ENCODE measurements around the gene SLC39A2. TPM values are rescaled to one million over a fixed set of nuclear protein-coding genes. Genes with fewer than 3 reads are reported as not detected.
"Not testable (repeated sequence)": the region's sequence is repeated elsewhere in the genome, so short reads cannot be mapped to it uniquely, and the experiment has no call there.

SLC39A2 gene, protein sequence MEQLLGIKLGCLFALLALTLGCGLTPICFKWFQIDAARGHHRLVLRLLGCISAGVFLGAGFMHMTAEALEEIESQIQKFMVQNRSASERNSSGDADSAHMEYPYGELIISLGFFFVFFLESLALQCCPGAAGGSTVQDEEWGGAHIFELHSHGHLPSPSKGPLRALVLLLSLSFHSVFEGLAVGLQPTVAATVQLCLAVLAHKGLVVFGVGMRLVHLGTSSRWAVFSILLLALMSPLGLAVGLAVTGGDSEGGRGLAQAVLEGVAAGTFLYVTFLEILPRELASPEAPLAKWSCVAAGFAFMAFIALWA
- total RNA-seq = not detected
- 0.16 TPM for total RNA-seq (2013)

GRCh38 chr14:20998674-20999366, at the start of gene SLC39A2:
SLC39A2 (plus strand) TSS chr14:20999293; CDS start chr14:20999447, 154 bp downstream.
- Mint-ChIP-seq H3K27ac (no peak within 1 kb of the TSS), H3K4me1 (peaks cover 0 to 6% of the 10 kb centered on the region in 2 donors), H3K9me3 (no peaks in the 10 kb centered on the region), H3K36me3 (peaks cover 19% of the 10 kb centered on the region), H3K27me3 (ENCODE audit: low read depth in 2 of 2) (no peaks in the 10 kb centered on the region), H3K4me3 (no peak within 1 kb of the TSS)
- peaks cover 35% of the 10 kb centered on the region for H3K36me3 ChIP-seq (ENCODE audit: control insufficient read depth, insufficient read depth, low read length)
- no peak for ATAC-seq
- H3K27me3 ChIP-seq (ENCODE audit: control insufficient read depth, insufficient read depth, low read length) = no peaks in the 10 kb centered on the region
- DNase-seq = no peak
- no peaks in the 10 kb centered on the region for H3K9me3 ChIP-seq (ENCODE audit: control insufficient read depth, insufficient read depth, low read length)
- intact Hi-C loops (cut with micrococcal nuclease) = no loop called here
- H3K4me3 ChIP-seq (ENCODE audit: low read length) = no peak within 1 kb of the TSS
- no peaks in the 10 kb centered on the region for H3K4me1 ChIP-seq (ENCODE audit: control insufficient read depth, insufficient read depth, low read length)
- TF ChIP-seq, protein P1, sequence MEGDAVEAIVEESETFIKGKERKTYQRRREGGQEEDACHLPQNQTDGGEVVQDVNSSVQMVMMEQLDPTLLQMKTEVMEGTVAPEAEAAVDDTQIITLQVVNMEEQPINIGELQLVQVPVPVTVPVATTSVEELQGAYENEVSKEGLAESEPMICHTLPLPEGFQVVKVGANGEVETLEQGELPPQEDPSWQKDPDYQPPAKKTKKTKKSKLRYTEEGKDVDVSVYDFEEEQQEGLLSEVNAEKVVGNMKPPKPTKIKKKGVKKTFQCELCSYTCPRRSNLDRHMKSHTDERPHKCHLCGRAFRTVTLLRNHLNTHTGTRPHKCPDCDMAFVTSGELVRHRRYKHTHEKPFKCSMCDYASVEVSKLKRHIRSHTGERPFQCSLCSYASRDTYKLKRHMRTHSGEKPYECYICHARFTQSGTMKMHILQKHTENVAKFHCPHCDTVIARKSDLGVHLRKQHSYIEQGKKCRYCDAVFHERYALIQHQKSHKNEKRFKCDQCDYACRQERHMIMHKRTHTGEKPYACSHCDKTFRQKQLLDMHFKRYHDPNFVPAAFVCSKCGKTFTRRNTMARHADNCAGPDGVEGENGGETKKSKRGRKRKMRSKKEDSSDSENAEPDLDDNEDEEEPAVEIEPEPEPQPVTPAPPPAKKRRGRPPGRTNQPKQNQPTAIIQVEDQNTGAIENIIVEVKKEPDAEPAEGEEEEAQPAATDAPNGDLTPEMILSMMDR (IDR thresholded peaks at IDR 0.05) = no peak
- no peak within 1 kb of the TSS for H3K27ac ChIP-seq (ENCODE audit: low read length)
- 87% methylated on average over 5 of the region's 6 CpGs for WGBS (ENCODE audit: insufficient coverage)

GRCh38 chr14:20954736-20955537, 44.2 kb upstream of the SLC39A2 start, which contains the start of gene RNASE2:
RNASE2 (plus strand) TSS chr14:20955487; CDS start chr14:20955772, 285 bp downstream.
- not testable (repeated sequence) for H3K27ac Mint-ChIP-seq, DNase-seq

GRCh38 chr14:20955538-20955873, 43.6 kb upstream of the SLC39A2 start:
- H3K4me3 Mint-ChIP-seq; H3K4me3 ChIP-seq (ENCODE audit: low read length); intact Hi-C loops (cut with micrococcal nuclease); H3K36me3 ChIP-seq (ENCODE audit: control insufficient read depth, insufficient read depth, low read length); DNase-seq; H3K9me3 ChIP-seq (ENCODE audit: control insufficient read depth, insufficient read depth, low read length); H3K9me3 Mint-ChIP-seq; H3K27ac ChIP-seq (ENCODE audit: low read length); H3K27ac Mint-ChIP-seq; H3K4me1 Mint-ChIP-seq; H3K4me1 ChIP-seq (ENCODE audit: control insufficient read depth, insufficient read depth, low read length); H3K36me3 Mint-ChIP-seq; H3K27me3 ChIP-seq (ENCODE audit: control insufficient read depth, insufficient read depth, low read length): not testable (repeated sequence)
- peaks cover 30 to 32% of the 10 kb centered on the region in 2 donors for H3K27me3 Mint-ChIP-seq (ENCODE audit: low read depth in 2 of 2)
- ATAC-seq = peak in 1 of 3 donors; percentile 67
- 18% methylated on average over 5 of the region's 5 CpGs for WGBS (ENCODE audit: insufficient coverage)

More at GRCh38 chr14:20954736-20955537, 44.2 kb upstream of the SLC39A2 start, which contains the start of gene RNASE2:
- H3K4me3 Mint-ChIP-seq; H3K27ac ChIP-seq (ENCODE audit: low read length); H3K9me3 Mint-ChIP-seq; H3K27me3 ChIP-seq (ENCODE audit: control insufficient read depth, insufficient read depth, low read length); intact Hi-C loops (cut with micrococcal nuclease); H3K4me1 ChIP-seq (ENCODE audit: control insufficient read depth, insufficient read depth, low read length); H3K36me3 ChIP-seq (ENCODE audit: control insufficient read depth, insufficient read depth, low read length); H3K36me3 Mint-ChIP-seq; H3K4me3 ChIP-seq (ENCODE audit: low read length); H3K4me1 Mint-ChIP-seq; H3K9me3 ChIP-seq (ENCODE audit: control insufficient read depth, insufficient read depth, low read length): not testable (repeated sequence)
- WGBS (ENCODE audit: insufficient coverage) = 74% methylated on average over 3 of the region's 4 CpGs
- peak in 1 of 3 donors; percentile 59 for ATAC-seq
- peaks cover 30 to 33% of the 10 kb centered on the region in 2 donors for H3K27me3 Mint-ChIP-seq (ENCODE audit: low read depth in 2 of 2)

DNA sequence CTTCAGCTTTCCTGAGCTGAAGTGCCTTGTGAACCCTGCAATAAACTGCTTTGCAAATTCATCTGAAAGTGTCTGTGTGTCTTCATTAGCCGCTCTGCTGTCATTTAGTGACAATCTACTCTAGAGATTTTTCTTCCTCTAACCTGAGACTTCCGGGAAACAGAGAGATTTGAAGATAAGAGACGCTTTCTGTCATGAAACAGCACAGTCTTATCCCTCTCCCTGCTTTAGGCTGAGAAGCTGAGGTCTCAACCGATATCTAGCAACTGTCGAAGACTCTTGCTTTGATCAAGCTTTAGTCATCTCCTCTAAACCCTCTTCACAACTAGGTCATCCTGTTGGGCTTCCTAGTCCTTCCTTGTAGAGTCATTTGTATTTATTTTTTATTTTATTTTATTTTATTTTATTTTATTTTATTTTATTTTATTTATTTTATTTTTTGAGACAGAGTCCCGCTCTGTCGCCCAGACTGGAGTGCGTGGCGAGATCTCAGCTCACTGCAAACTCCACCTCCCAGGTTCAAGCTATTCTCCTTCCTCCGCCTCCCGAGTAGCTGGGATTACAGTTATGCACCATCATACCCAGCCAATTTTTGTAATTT, 42.6 kb upstream of the SLC39A2 start:
- H3K27ac Mint-ChIP-seq = no peak overlapping the region
- no peak for ATAC-seq
- peak in 1 of 2 donors; percentile 18 for DNase-seq
- 83% methylated on average over 11 of the region's 11 CpGs for WGBS (ENCODE audit: insufficient coverage)
- Histone ChIP-seq H3K4me3 (ENCODE audit: low read length) (no peak overlapping the region), H3K27ac (ENCODE audit: low read length) (no peak overlapping the region), H3K4me1 (ENCODE audit: control insufficient read depth, insufficient read depth, low read length) (no peaks in the 10 kb centered on the region), H3K36me3 (ENCODE audit: control insufficient read depth, insufficient read depth, low read length) (no peaks in the 10 kb centered on the region), H3K9me3 (ENCODE audit: control insufficient read depth, insufficient read depth, low read length) (no peaks in the 10 kb centered on the region), H3K27me3 (ENCODE audit: control insufficient read depth, insufficient read depth, low read length) (no peaks in the 10 kb centered on the region)
- no peaks in the 10 kb centered on the region for H3K9me3 Mint-ChIP-seq
- H3K27me3 Mint-ChIP-seq (ENCODE audit: low read depth in 2 of 2) = peaks cover 31 to 32% of the 10 kb centered on the region in 2 donors
- H3K4me1 Mint-ChIP-seq = peaks cover 9 to 13% of the 10 kb centered on the region in 2 donors
- no peaks in the 10 kb centered on the region for H3K36me3 Mint-ChIP-seq
- TF ChIP-seq, protein P1 (IDR thresholded peaks at IDR 0.05) = no peak
- H3K4me3 Mint-ChIP-seq = no peak overlapping the region
- intact Hi-C loops (cut with micrococcal nuclease) = no loop called here

- H3K9me3 Mint-ChIP-seq; H3K27me3 ChIP-seq (ENCODE audit: control insufficient read depth, insufficient read depth, low read length); H3K36me3 ChIP-seq (ENCODE audit: control insufficient read depth, insufficient read depth, low read length); H3K4me1 ChIP-seq (ENCODE audit: control insufficient read depth, insufficient read depth, low read length); intact Hi-C loops (cut with micrococcal nuclease); H3K27ac Mint-ChIP-seq; H3K27ac ChIP-seq (ENCODE audit: low read length); H3K4me3 Mint-ChIP-seq; ATAC-seq; H3K36me3 Mint-ChIP-seq; H3K9me3 ChIP-seq (ENCODE audit: control insufficient read depth, insufficient read depth, low read length); H3K4me3 ChIP-seq (ENCODE audit: low read length); DNase-seq: not testable (repeated sequence)
- Mint-ChIP-seq H3K27me3 (ENCODE audit: low read depth in 2 of 2) (peaks cover 33 to 39% of the 10 kb centered on the region in 2 donors), H3K4me1 (peaks cover 13 to 18% of the 10 kb centered on the region in 2 donors)
Measured at GRCh38 chr14:20958946-20959345, 40.1 kb upstream of the SLC39A2 start.
